Measurements from ENCODE around the gene SLIRP.

DNA sequence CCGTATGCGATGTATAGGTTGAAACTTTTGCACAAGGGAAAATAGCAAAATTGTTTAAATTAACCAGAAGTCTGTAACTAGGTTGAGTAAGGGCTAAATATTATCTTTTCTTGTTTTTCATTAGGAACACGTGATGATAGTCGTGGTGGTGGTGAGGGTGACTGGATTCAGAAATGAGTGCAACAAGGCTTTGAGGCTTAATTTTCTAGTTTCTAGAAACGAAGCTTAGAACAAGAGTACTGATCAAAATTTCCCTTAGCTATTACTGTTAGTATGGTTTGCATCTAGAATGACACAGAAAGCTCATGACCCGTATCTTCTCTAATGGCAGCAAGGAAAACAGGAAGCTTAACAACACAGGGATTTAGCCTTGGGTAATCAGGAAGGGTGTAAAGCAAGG lies 7.0 kb downstream of the SLIRP start:
- TF ChIP-seq SP1 (IDR thresholded peaks at IDR 0.05) (no peak), BHLHE40 (IDR thresholded peaks at IDR 0.05; ENCODE audit: borderline replicate concordance) (no peak), TARDBP (IDR thresholded peaks at IDR 0.05) (no peak), LEF1 (IDR thresholded peaks at IDR 0.05; ENCODE audit: borderline replicate concordance) (no peak), ELF4 (IDR thresholded peaks at IDR 0.05) (no peak), NFRKB (IDR thresholded peaks at IDR 0.05) (no peak), FOXM1 (IDR thresholded peaks at IDR 0.05; ENCODE audit: borderline replicate concordance) (no peak), FOXK2 (IDR thresholded peaks at IDR 0.05) (no peak), SUZ12 (IDR thresholded peaks at IDR 0.05) (no peak), HDGF (IDR thresholded peaks at IDR 0.05; ENCODE audit: borderline replicate concordance) (no peak), L3MBTL2 (conservative IDR thresholded peaks at IDR 0.05) (no peak)
- TF ChIP-seq, protein P1, sequence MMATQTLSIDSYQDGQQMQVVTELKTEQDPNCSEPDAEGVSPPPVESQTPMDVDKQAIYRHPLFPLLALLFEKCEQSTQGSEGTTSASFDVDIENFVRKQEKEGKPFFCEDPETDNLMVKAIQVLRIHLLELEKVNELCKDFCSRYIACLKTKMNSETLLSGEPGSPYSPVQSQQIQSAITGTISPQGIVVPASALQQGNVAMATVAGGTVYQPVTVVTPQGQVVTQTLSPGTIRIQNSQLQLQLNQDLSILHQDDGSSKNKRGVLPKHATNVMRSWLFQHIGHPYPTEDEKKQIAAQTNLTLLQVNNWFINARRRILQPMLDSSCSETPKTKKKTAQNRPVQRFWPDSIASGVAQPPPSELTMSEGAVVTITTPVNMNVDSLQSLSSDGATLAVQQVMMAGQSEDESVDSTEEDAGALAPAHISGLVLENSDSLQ (IDR thresholded peaks at IDR 0.05) = no peak
